HEK293T (cell line): ENCODE results near the gene ANKS6.

Source experiments
- CTCF ChIA-PET: fragments of 350-600 bp; formaldehyde crosslinking; extraction: SDS; loops from one replicate; lab custom pipeline; 2021; ENCODE audit warnings: antibody characterized with exemption, inconsistent platforms; lab: Yijun Ruan, JAX
- POLR2A ChIA-PET: fragments of 350-600 bp; formaldehyde crosslinking; extraction: SDS; loops from one replicate; lab custom pipeline; 2020; ENCODE audit warnings: antibody characterized with exemption, inconsistent platforms; lab: Yijun Ruan, JAX
- DNase-seq: peaks from one replicate; pipeline ENCODE4 v3.0.0; 2012; ENCODE audit warnings: mixed read lengths; ENCODE audit errors: extremely low spot score
- ARNT ChIP-seq: fragments of 450-650 bp; IDR thresholded peaks from 2 replicates; pipeline ENCODE4 v1.6.1; 2017; ENCODE audit warnings: mild to moderate bottlenecking
- BHLHE40 ChIP-seq: fragments of 450-650 bp; IDR thresholded peaks from 2 replicates; pipeline ENCODE4 v1.6.1; 2016; ENCODE audit warnings: mild to moderate bottlenecking, moderate library complexity, borderline replicate concordance
- CTBP1 ChIP-seq: fragments of 450-650 bp; IDR thresholded peaks from 2 replicates; pipeline ENCODE4 v1.6.1; 2016; ENCODE audit warnings: borderline replicate concordance
- ELF4 ChIP-seq: fragments of 450-650 bp; IDR thresholded peaks from 2 replicates; pipeline ENCODE4 v1.6.1; 2017; ENCODE audit warnings: antibody characterized with exemption
- FOXA1 ChIP-seq: fragments of 450-650 bp; IDR thresholded peaks from 2 replicates; pipeline ENCODE4 v1.6.1; 2016; ENCODE audit warnings: mild to moderate bottlenecking
- FOXK2 ChIP-seq: fragments of 450-650 bp; IDR thresholded peaks from 2 replicates; pipeline ENCODE4 v1.6.1; 2016; ENCODE audit warnings: mild to moderate bottlenecking
- FOXM1 ChIP-seq: fragments of 450-650 bp; IDR thresholded peaks from 2 replicates; pipeline ENCODE4 v1.6.1; 2017; ENCODE audit warnings: mild to moderate bottlenecking, borderline replicate concordance
- HDGF ChIP-seq: fragments of 450-650 bp; IDR thresholded peaks from 2 replicates; pipeline ENCODE4 v1.6.1; 2017; ENCODE audit warnings: antibody characterized with exemption, borderline replicate concordance
- L3MBTL2 ChIP-seq: fragments of 450-650 bp; conservative IDR thresholded peaks from 2 replicates; pipeline ENCODE4 v1.6.1; 2016; ENCODE audit warnings: mild to moderate bottlenecking
- LEF1 ChIP-seq: fragments of 450-650 bp; IDR thresholded peaks from 2 replicates; pipeline ENCODE4 v1.6.1; 2017; ENCODE audit warnings: mild to moderate bottlenecking, borderline replicate concordance
- NFRKB ChIP-seq: fragments of 450-650 bp; IDR thresholded peaks from 2 replicates; pipeline ENCODE4 v1.6.1; 2016; ENCODE audit warnings: mild to moderate bottlenecking, moderate library complexity
- SP1 ChIP-seq: fragments of 450-650 bp; IDR thresholded peaks from 2 replicates; pipeline ENCODE4 v1.6.1; 2017
- SUZ12 ChIP-seq: fragments of 450-650 bp; IDR thresholded peaks from 2 replicates; pipeline ENCODE4 v1.6.1; 2016; ENCODE audit warnings: mild to moderate bottlenecking
- TARDBP ChIP-seq: fragments of 450-650 bp; IDR thresholded peaks from 2 replicates; pipeline ENCODE4 v1.6.1; 2016
- ZNF384 ChIP-seq: fragments of 450-650 bp; IDR thresholded peaks from 2 replicates; pipeline ENCODE4 v1.6.1; 2016
- TF ChIP-seq, protein P1 (sequence below): fragments of 450-650 bp; IDR thresholded peaks from 2 replicates; pipeline ENCODE4 v1.6.1; 2016

Gene ANKS6

DNA sequence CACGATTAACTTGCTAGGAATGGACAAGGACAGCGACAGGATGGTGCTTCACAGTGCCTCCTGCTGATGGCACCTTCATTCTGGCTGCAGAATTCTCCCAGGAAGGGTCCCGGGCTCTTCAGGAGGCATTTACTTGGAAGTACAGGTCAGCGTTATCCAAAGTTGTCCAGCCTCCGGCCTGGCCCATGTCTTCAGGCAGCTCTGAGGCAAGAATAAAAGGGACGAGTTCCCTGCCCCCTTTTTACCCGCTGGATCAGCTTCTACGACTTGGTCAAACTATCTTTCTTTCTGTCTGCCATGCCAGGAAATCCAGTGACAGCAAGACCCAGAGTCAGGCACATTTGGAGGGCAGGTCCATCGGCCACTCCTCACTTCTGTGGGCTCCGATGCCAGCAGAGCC, 64.3 kb downstream of the ANKS6 start:
- CTCF ChIA-PET, result no interaction called here
- POLR2A ChIA-PET, result no interaction called here
- DNase-seq, result no peak
- TF ChIP-seq FOXA1 (no peak), SUZ12 (no peak), CTBP1 (no peak), FOXM1 (no peak), FOXK2 (no peak), HDGF (no peak), NFRKB (no peak), SP1 (no peak), ARNT (no peak)

GRCh38 chr9:98730871-98731270, 65.5 kb downstream of the ANKS6 start:
- ChIA-PET CTCF (no interaction called here), POLR2A (no interaction called here)
- no peak for DNase-seq
- no peak for TF ChIP-seq FOXM1
- no peak for TF ChIP-seq SUZ12
- TF ChIP-seq HDGF, result no peak
- TF ChIP-seq ZNF384, result no peak
- no peak for TF ChIP-seq ARNT
- no peak for TF ChIP-seq FOXK2
- TF ChIP-seq, protein P1, sequence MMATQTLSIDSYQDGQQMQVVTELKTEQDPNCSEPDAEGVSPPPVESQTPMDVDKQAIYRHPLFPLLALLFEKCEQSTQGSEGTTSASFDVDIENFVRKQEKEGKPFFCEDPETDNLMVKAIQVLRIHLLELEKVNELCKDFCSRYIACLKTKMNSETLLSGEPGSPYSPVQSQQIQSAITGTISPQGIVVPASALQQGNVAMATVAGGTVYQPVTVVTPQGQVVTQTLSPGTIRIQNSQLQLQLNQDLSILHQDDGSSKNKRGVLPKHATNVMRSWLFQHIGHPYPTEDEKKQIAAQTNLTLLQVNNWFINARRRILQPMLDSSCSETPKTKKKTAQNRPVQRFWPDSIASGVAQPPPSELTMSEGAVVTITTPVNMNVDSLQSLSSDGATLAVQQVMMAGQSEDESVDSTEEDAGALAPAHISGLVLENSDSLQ, result no peak
- TF ChIP-seq TARDBP, result no peak
- TF ChIP-seq L3MBTL2, result no peak

DNA sequence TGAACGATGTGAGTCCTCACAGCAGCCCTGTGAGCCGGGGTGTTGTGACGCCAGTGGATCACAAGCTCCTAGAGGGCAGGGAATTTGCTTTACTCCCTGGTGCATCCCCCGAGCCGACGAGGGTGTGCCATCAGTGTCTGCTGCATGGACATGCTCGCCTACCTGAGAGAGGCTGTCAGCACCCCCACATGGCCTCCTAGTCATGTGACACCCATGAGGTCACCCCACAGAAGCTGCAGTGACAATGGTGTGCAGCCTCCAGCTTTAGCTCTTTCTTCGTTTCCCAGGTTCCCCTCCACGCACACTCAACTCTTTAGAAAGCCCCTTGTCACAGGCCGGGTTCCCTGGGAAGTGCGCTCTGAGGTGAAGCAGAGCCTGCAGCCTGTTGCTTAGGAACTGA, 67.9 kb downstream of the ANKS6 start:
- POLR2A ChIA-PET, result no interaction called here
- no peak for TF ChIP-seq TARDBP
- no peak for TF ChIP-seq SUZ12
- CTCF ChIA-PET, result no interaction called here
- no peak for DNase-seq

- CTCF ChIA-PET, result no interaction called here
- POLR2A ChIA-PET, result no interaction called here
- TF ChIP-seq, protein P1, result no peak
- no peak for TF ChIP-seq LEF1
- TF ChIP-seq BHLHE40, result no peak
- no peak for TF ChIP-seq TARDBP
- no peak for TF ChIP-seq FOXM1
- TF ChIP-seq L3MBTL2, result no peak
- TF ChIP-seq SP1, result no peak
- TF ChIP-seq FOXA1, result no peak
- TF ChIP-seq ARNT, result no peak
- TF ChIP-seq CTBP1, result no peak
- no peak for TF ChIP-seq HDGF
- TF ChIP-seq ZNF384, result no peak
- no peak for TF ChIP-seq NFRKB
- no peak for TF ChIP-seq SUZ12
- no peak for TF ChIP-seq FOXK2
- TF ChIP-seq ELF4, result no peak
- no peak for DNase-seq
Observed at GRCh38 chr9:98727428-98727827, 68.9 kb downstream of the ANKS6 start.

GRCh38 chr9:98726735-98727134, 69.6 kb downstream of the ANKS6 start:
- TF ChIP-seq TARDBP, result no peak
- TF ChIP-seq ELF4, result no peak
- no peak for TF ChIP-seq SUZ12
- TF ChIP-seq, protein P1, result no peak
- no peak for TF ChIP-seq SP1
- TF ChIP-seq ARNT, result no peak
- TF ChIP-seq L3MBTL2, result no peak
- TF ChIP-seq NFRKB, result no peak
- TF ChIP-seq BHLHE40, result no peak
- TF ChIP-seq ZNF384, result no peak
- no peak for TF ChIP-seq CTBP1
- TF ChIP-seq FOXA1, result no peak
- TF ChIP-seq FOXM1, result no peak
- POLR2A ChIA-PET, result no interaction called here
- DNase-seq, result no peak
- CTCF ChIA-PET, result no interaction called here

DNA sequence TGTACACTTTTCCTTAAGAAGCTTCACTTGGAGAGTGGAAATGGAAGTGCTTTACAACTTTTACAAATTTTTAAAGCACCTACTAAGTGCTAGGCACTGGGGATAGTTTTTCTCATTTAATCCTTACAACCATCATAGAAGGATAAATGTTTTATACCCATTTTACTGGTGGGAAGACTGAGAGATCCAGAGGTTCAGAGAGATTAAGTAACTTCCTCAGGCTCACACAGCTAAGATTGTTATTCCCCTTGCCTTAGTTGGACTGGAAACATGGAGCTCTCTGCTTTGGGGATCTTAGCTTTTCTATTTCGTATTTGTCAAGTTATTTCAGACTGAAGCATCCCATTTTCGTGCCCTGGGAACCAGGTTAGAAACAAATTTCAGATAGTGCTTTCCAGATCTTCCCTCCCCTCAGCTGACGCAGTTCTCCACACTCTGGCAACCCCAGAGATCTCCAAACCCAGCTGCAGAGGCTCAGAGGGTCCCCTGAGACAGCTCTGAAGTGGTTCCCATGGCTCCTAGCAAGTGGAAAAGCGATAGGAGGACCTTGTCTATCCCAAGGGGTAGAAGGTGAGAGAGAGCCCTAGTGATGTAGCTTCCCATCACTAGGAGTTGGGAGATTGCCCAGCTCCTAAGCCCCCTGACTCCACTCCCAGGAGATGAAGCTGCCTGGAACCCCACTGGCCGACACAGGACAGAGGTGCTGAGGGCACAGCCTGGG, 71.4 kb downstream of the ANKS6 start:
- ChIA-PET POLR2A (no interaction called here), CTCF (interaction anchor here (1.0 kb wide), 1 partner anchor 51 kb away, joined by 3 read pairs; no protein-coding TSS in a partner anchor)
- no peak for DNase-seq
- TF ChIP-seq L3MBTL2, result no peak
- no peak for TF ChIP-seq BHLHE40
- TF ChIP-seq CTBP1, result no peak
- TF ChIP-seq SUZ12, result no peak
- TF ChIP-seq FOXK2, result no peak
- TF ChIP-seq TARDBP, result no peak

DNA sequence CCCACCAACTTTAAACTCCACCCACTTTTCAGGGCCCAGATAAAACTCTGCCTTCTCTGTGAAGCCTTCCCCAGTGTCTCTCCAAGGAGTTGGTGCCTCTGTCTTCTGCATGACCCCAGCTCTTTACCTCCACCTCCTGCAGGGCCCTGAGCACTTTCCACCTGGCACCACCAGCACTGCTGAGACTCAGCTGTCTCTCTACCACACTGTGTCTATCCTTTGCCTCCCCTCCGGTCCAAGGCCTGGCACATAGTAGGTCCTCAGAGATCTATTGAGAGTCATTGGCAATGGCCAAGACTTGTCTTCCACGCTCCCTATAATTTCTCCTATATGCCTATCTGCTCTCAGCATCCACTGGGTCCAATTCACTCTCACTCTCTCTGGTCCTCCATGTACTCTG, 74.7 kb downstream of the ANKS6 start:
- POLR2A ChIA-PET, result no interaction called here
- TF ChIP-seq BHLHE40, result no peak
- TF ChIP-seq HDGF, result no peak
- no peak for TF ChIP-seq SP1
- TF ChIP-seq, protein P1, result no peak
- TF ChIP-seq LEF1, result no peak

More for the DNA sequence above, 74.7 kb downstream of the ANKS6 start:
- CTCF ChIA-PET, result no interaction called here
- no peak for DNase-seq
